Activated CD8-positive, alpha-beta memory T cell treated with anti-CD3 and anti-CD28 coated beads, Interleukin-2, amount 50 U/mL, for 48 hours (primary cell): ENCODE data around the gene TSHZ2.
"Not testable (repeated sequence)": the region's sequence is repeated elsewhere in the genome, so short reads cannot be mapped to it uniquely, and the experiment has no call there.

ENCODE experiments used
- DNase-seq: peaks from one replicate; pipeline ENCODE4 v3.0.0-alpha.2; 2020

Gene TSHZ2

GRCh38 chr20:53364646-53365045 is 392.5 kb downstream of the TSHZ2 start:
- DNase-seq = no peak

GRCh38 chr20:53365076-53365475 is 392.9 kb downstream of the TSHZ2 start:
- no peak for DNase-seq

- DNase-seq = no peak
Observed at GRCh38 chr20:53365539-53366075, 393.4 kb downstream of the TSHZ2 start.

- DNase-seq = not testable (repeated sequence)
Observed at GRCh38 chr20:53366928-53367327, 394.8 kb downstream of the TSHZ2 start.

- no peak for DNase-seq
Observed at GRCh38 chr20:53369871-53370270, 397.7 kb downstream of the TSHZ2 start.

GRCh38 chr20:53370345-53370961 is 398.3 kb downstream of the TSHZ2 start:
- no peak for DNase-seq

GRCh38 chr20:53371216-53371615 is 399.1 kb downstream of the TSHZ2 start:
- DNase-seq = no peak

GRCh38 chr20:53376021-53376420 is 403.9 kb downstream of the TSHZ2 start:
- no peak for DNase-seq

- no peak for DNase-seq
Observed at GRCh38 chr20:53379014-53379832, 407.1 kb downstream of the TSHZ2 start.

GRCh38 chr20:53379833-53380120 is 407.6 kb downstream of the TSHZ2 start:
- no peak for DNase-seq

- DNase-seq = no peak
Observed at GRCh38 chr20:53381568-53382262, 409.6 kb downstream of the TSHZ2 start.

- no peak for DNase-seq
Observed at GRCh38 chr20:53382263-53382844, 410.2 kb downstream of the TSHZ2 start.

GRCh38 chr20:53383916-53384315 is 411.8 kb downstream of the TSHZ2 start:
- no peak for DNase-seq

GRCh38 chr20:53384392-53384791 is 412.2 kb downstream of the TSHZ2 start:
- DNase-seq = no peak

GRCh38 chr20:53385941-53386767 is 414.0 kb downstream of the TSHZ2 start:
- no peak for DNase-seq

- no peak for DNase-seq
Observed at GRCh38 chr20:53387983-53388675, 416.0 kb downstream of the TSHZ2 start.

GRCh38 chr20:53389516-53390300 is 417.6 kb downstream of the TSHZ2 start:
- no peak for DNase-seq

- DNase-seq = no peak
Observed at GRCh38 chr20:53390770-53391169, 418.6 kb downstream of the TSHZ2 start.

- no peak for DNase-seq
Observed at GRCh38 chr20:53394433-53394832, 422.3 kb downstream of the TSHZ2 start.

GRCh38 chr20:53395188-53395923 is 423.2 kb downstream of the TSHZ2 start:
- DNase-seq = no peak
